OCI-LY7 (cell line): Measurements from ENCODE around the gene FITM1. TPM values are rescaled to one million over a fixed set of nuclear protein-coding genes. Genes with fewer than 3 reads are reported as not detected.
"Not testable (repeated sequence)": the region's sequence is repeated elsewhere in the genome, so short reads cannot be mapped to it uniquely, and the experiment has no call there.

Experiments
- BruUV-seq: library from RNA; stranded (reverse); fragments of 400-500 nt; replicated peaks from 2 replicates; lab custom pipeline; 2021; lab: Mats Ljungman, UMichigan
- CTCF ChIA-PET: fragments of 300-600 bp; sonication (Branson Sonifier 250); formaldehyde crosslinking; loops from one replicate; lab custom pipeline; 2022; ENCODE audit warnings: antibody characterized with exemption; ENCODE audit not compliant: unreplicated experiment; lab: Charles Lee
- POLR2A ChIA-PET: fragments of 300-600 bp; sonication (Branson Sonifier 250); formaldehyde crosslinking; loops from one replicate; lab custom pipeline; 2022; ENCODE audit warnings: antibody characterized with exemption; lab: Charles Lee
- DNase-seq: peaks from one replicate; pipeline ENCODE4 v3.0.0-alpha.2; 2015; ENCODE audit warnings: low spot score
- H2AFZ ChIP-seq: fragments of 200-600 bp; sonication (generic), shearing (Covaris generic); 2 replicates; pipeline ENCODE4 v1.6.1; 2014; ENCODE audit warnings: mild to moderate bottlenecking, antibody characterized with exemption, low read length, moderate library complexity
- H3K27ac ChIP-seq: fragments of 200-600 bp; sonication (generic); 2 replicates; pipeline ENCODE4 v1.5.1; 2014; ENCODE audit warnings: mixed run types, low read depth, mild to moderate bottlenecking, moderate library complexity, low read length, inconsistent platforms; ENCODE audit not compliant: poor library complexity, severe bottlenecking
- H3K36me3 ChIP-seq: fragments of 200-600 bp; sonication (generic); 2 replicates; pipeline ENCODE4 v1.6.1; 2014; ENCODE audit warnings: mild to moderate bottlenecking, antibody characterized with exemption, low read length, moderate library complexity, mixed read lengths; ENCODE audit not compliant: insufficient read depth
- H3K4me1 ChIP-seq: fragments of 200-600 bp; sonication (generic); 2 replicates; pipeline ENCODE4 v1.5.1; 2014; ENCODE audit warnings: mild to moderate bottlenecking, low read length; ENCODE audit not compliant: insufficient read depth, poor library complexity, severe bottlenecking
- H3K4me2 ChIP-seq: fragments of 200-600 bp; sonication (generic); 2 replicates; pipeline ENCODE4 v1.6.1; 2014; ENCODE audit warnings: mild to moderate bottlenecking, low read length
- H3K4me3 ChIP-seq: fragments of 200-600 bp; sonication (generic); 2 replicates; pipeline ENCODE4 v1.5.1; 2014; ENCODE audit warnings: mild to moderate bottlenecking, low read depth, low read length; ENCODE audit not compliant: poor library complexity, severe bottlenecking
- H3K79me2 ChIP-seq: fragments of 200-600 bp; sonication (generic); 2 replicates; pipeline ENCODE4 v1.6.1; 2016; ENCODE audit warnings: low read depth, mild to moderate bottlenecking, low read length, moderate library complexity, mixed read lengths; ENCODE audit not compliant: insufficient read depth
- H3K9me2 ChIP-seq: fragments of 200-600 bp; sonication (generic); 2 replicates; pipeline ENCODE4 v1.6.1; 2016; ENCODE audit warnings: mild to moderate bottlenecking, low read length, mixed read lengths; ENCODE audit not compliant: insufficient read depth
- H3K9me3 ChIP-seq: fragments of 200-600 bp; sonication (generic); 2 replicates; pipeline ENCODE4 v1.6.1; 2014; ENCODE audit warnings: mild to moderate bottlenecking, mixed run types, low read length, mixed read lengths
- H4K20me1 ChIP-seq: fragments of 200-600 bp; sonication (generic); 2 replicates; pipeline ENCODE4 v1.6.1; 2014; ENCODE audit warnings: mild to moderate bottlenecking, antibody characterized with exemption, low read length, moderate library complexity, mixed read lengths; ENCODE audit not compliant: insufficient read depth
- CTCF ChIP-seq: fragments of 200-600 bp; sonication (generic); conservative IDR thresholded peaks from 2 replicates; pipeline ENCODE4 v1.5.1; 2014; ENCODE audit warnings: mild to moderate bottlenecking, antibody characterized with exemption, low read length, moderate library complexity, mixed read lengths
- EZH2phosphoT487 ChIP-seq: fragments of 200-600 bp; sonication (generic); IDR thresholded peaks from 2 replicates; pipeline ENCODE4 v1.6.1; 2018; ENCODE audit warnings: low read depth, borderline replicate concordance, mild to moderate bottlenecking, mixed run types, antibody characterized with exemption, low read length, moderate library complexity, mixed read lengths
- intact Hi-C: fragments of 100-400 bp; cut with micrococcal nuclease; formaldehyde crosslinking; loops from one replicate; pipeline ENCODE4 v1.10.0; 2022; ENCODE audit not compliant: unreplicated experiment
- total RNA-seq, 2 experiments: library from RNA; depleted of rRNA in 1 of 2; stranded (reverse); fragments of >200 nt in 1 of 2; shearing (Covaris generic) in 1 of 2; gene quantifications; 2 replicates each; pipeline ENCODE4 v1.2.3, GENCODE V29; 2014 to 2022

The FITM1 gene
- total RNA-seq, 2 experiments from 2014 or later, result 0.28 to 0.97 TPM

GRCh38 chr14:24102357-24103048 lies 28.0 kb upstream of the FITM1 start:
- intact Hi-C loops, result no loop called here
- peaks cover 6% of the 10 kb centered on the region for H3K36me3 ChIP-seq

GRCh38 chr14:24103451-24103850 lies 27.0 kb upstream of the FITM1 start:
- no peak overlapping the region for H3K4me3 ChIP-seq
- peaks cover 3% of the 10 kb centered on the region for H3K4me1 ChIP-seq
- POLR2A ChIA-PET, result interaction anchor here (1.5 kb wide), 1 partner anchor 11 kb away, joined by 3 read pairs; the partner anchor contains the start of genes DCAF11 and NRL
- H3K9me3 ChIP-seq, result no peaks in the 10 kb centered on the region
- CTCF ChIA-PET, result no interaction called here
- no peaks in the 10 kb centered on the region for H4K20me1 ChIP-seq
- H3K4me2 ChIP-seq, result no peak overlapping the region
- no peaks in the 10 kb centered on the region for H3K79me2 ChIP-seq
- BruUV-seq, result no TSS peak
- DNase-seq, result no peak
- peaks cover 6% of the 10 kb centered on the region for H3K36me3 ChIP-seq
- intact Hi-C loops, result no loop called here
- no peaks in the 10 kb centered on the region for H3K9me2 ChIP-seq
- no peak for TF ChIP-seq EZH2phosphoT487
- TF ChIP-seq CTCF, result no peak
- H3K27ac ChIP-seq, result no peak overlapping the region
- H2AFZ ChIP-seq, result no peak overlapping the region

More at GRCh38 chr14:24102357-24103048, 28.0 kb upstream of the FITM1 start:
- POLR2A ChIA-PET, result interaction anchor here (0.6 to 1.5 kb wide), 3 partner anchors 8 to 127 kb away, joined by 3 to 4 read pairs (median 3); partner anchors contain the start of genes DCAF11 and NRL
- Histone ChIP-seq H3K79me2 (no peaks in the 10 kb centered on the region), H4K20me1 (no peaks in the 10 kb centered on the region), H3K4me3 (no peak overlapping the region), H3K4me1 (no peaks in the 10 kb centered on the region), H3K9me3 (no peaks in the 10 kb centered on the region), H3K4me2 (no peak overlapping the region), H3K27ac (no peak overlapping the region), H2AFZ (no peak overlapping the region), H3K9me2 (no peaks in the 10 kb centered on the region)
- TF ChIP-seq CTCF (no peak), EZH2phosphoT487 (no peak)
- BruUV-seq, result no TSS peak
- CTCF ChIA-PET, result no interaction called here
- DNase-seq, result no peak

GRCh38 chr14:24105609-24106239 lies 24.7 kb upstream of the FITM1 start:
- H3K4me3 ChIP-seq, intact Hi-C loops, H3K9me2 ChIP-seq, CTCF ChIA-PET, DNase-seq, H3K27ac ChIP-seq, H2AFZ ChIP-seq, H3K4me2 ChIP-seq, H3K79me2 ChIP-seq, BruUV-seq, H4K20me1 ChIP-seq, H3K9me3 ChIP-seq, H3K36me3 ChIP-seq: not testable (repeated sequence)
- H3K4me1 ChIP-seq, result peaks cover 11% of the 10 kb centered on the region
- POLR2A ChIA-PET, result interaction anchor here (1.3 to 7.0 kb wide), 2 partner anchors 12 to 91 kb away, joined by 4 to 80 read pairs; partner anchors contain the start of gene PCK2
